ENCODE measurements around the gene RAB1A. TPM values are rescaled to one million over a fixed set of nuclear protein-coding genes. Genes with fewer than 3 reads are reported as not detected.

RAB1A gene
- total and polyA plus RNA-seq, 2 of the 13 experiments (the other 11 are each of a cell fraction or from before 2014, with no cell fraction given), result 206 to 226 TPM

- no peak for TF ChIP-seq ZBTB46 (CRISPR knock-in tag; IDR thresholded peaks at IDR 0.05; ENCODE audit: borderline replicate concordance)
- TF ChIP-seq DMAP1 (CRISPR knock-in tag; IDR thresholded peaks at IDR 0.05), result peak; percentile 88
- 0 out of 2 replicates have a peak, but pooled peaks have one; percentile 54 for TF ChIP-seq ZNF558 (CRISPR knock-in tag; IDR thresholded peaks at IDR 0.05; ENCODE audit: borderline replicate concordance)
- no peak for TF ChIP-seq NBN (conservative IDR thresholded peaks at IDR 0.05)
- TF ChIP-seq ZNF441 (CRISPR knock-in tag; IDR thresholded peaks at IDR 0.05; ENCODE audit: borderline replicate concordance), result peak; percentile 95
- no peak for TF ChIP-seq RAD21 (CRISPR knock-in tag; IDR thresholded peaks at IDR 0.05)
- TF ChIP-seq JUNB (CRISPR knock-in tag; IDR thresholded peaks at IDR 0.05; ENCODE audit: borderline replicate concordance), result no peak; the same call in 1 of the 2 replicates
- TF ChIP-seq GPN1 (CRISPR knock-in tag; IDR thresholded peaks at IDR 0.05; ENCODE audit: borderline replicate concordance), result no peak
- TF ChIP-seq STAT5B (CRISPR knock-in tag; IDR thresholded peaks at IDR 0.05), result no peak
- TF ChIP-seq ZNF576 (CRISPR knock-in tag; IDR thresholded peaks at IDR 0.05), result no peak
- peak; percentile 84; the same call in 1 of the 2 replicates for TF ChIP-seq ZFP62 (CRISPR knock-in tag; IDR thresholded peaks at IDR 0.05)
- no peak; the same call in 1 of the 2 replicates for TF ChIP-seq HNF4A (CRISPR knock-in tag; IDR thresholded peaks at IDR 0.05)
- TF ChIP-seq PHF20 (CRISPR knock-in tag; IDR thresholded peaks at IDR 0.05), result peak; percentile 91
- no peak; the same call in 1 of the 2 replicates for TF ChIP-seq ZNF292 (CRISPR knock-in tag; IDR thresholded peaks at IDR 0.05; ENCODE audit: borderline replicate concordance, low read depth)
- 0 out of 2 replicates have a peak, but pooled peaks have one; percentile 77 for TF ChIP-seq ZNF547 (CRISPR knock-in tag; IDR thresholded peaks at IDR 0.05)
- peak; percentile 99 for TF ChIP-seq YY1 (IDR thresholded peaks at IDR 0.05; ENCODE audit: insufficient read depth, insufficient replicate concordance, low read depth, low read length)
- TF ChIP-seq E2F1 (CRISPR knock-in tag; IDR thresholded peaks at IDR 0.05), result no peak; the same call in 1 of the 2 replicates
- peak; percentile 86; the same call in 1 of the 2 replicates for TF ChIP-seq SNAPC4 (CRISPR knock-in tag; IDR thresholded peaks at IDR 0.05)
- TF ChIP-seq ISX (CRISPR knock-in tag; conservative IDR thresholded peaks at IDR 0.05), result no peak
- peak; percentile 91 for TF ChIP-seq SAP130 (CRISPR knock-in tag; IDR thresholded peaks at IDR 0.05; ENCODE audit: low read depth)
Observed at GRCh38 chr2:65129826-65130663, at the start of gene RAB1A (continued).
